Stimulated activated CD8-positive, alpha-beta memory T cell treated with anti-CD3 and anti-CD28 coated beads, Interleukin-12 subunit alpha, Interleukin-12 subunit beta, amount 100 ng/mL, for 24 hours (primary cell): ENCODE results near the gene PRIM2.
"Not testable (repeated sequence)": the region's sequence is repeated elsewhere in the genome, so short reads cannot be mapped to it uniquely, and the experiment has no call there.

ENCODE experiments used
- DNase-seq: peaks from one replicate; pipeline ENCODE4 v3.0.0-alpha.2; 2020; ENCODE audit errors: extremely low read depth

PRIM2 gene

GRCh38 chr6:57317060-57317943 is at the start of gene PRIM2:
Gene PRIM2 (plus strand): TSS chr6:57317630. CDS start chr6:57318446, 816 bp downstream.
- DNase-seq = peak; percentile 61

DNA sequence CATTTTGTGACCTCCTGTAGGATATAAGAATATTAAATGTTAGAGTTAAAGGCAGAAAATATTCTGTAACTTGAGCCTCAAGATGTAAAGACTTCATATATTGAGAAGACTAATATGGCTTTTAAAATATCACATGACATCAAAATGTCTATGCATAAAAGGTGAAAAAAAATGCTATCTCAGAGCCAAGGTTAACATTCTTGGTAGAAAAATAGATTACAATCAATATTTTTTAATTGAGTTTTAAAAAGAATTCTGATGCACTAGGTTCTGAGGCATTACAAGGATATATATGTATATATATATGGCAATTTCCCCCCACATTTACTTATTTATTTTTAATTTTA is 49.2 kb upstream of the PRIM2 start:
- DNase-seq = no peak

DNA sequence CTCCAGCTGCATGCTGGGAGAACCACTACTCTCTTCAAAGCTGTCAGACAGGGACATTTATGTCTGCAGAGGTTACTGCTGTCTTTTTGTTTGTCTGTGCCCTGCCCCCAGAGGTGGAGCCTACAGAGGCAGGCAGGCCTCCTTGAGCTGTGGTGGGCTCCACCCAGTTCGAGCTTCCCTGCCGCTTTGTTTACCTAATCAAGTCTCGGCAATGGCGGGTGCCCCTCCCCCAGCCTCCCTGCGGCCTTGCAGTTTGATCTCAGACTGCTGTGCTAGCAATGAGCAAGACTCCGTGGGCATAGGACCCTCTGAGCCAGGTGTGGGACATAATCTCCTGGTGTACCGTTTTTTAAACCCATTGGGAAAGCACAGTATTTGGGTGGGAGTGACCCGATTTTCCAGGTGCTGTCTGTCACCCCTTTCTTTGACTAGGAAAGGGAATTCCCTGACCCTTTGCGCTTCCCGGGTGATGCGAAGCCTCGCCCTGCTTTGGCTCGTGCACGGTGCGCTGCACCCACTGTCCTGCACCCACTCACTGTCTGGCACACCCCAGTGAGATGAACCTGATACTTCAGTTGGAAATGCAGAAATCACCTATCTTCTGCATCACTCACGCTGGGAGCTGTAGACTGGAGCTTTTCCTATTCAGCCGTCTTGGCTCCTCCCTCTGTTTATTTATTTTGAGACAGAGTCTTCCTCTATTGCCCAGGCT is 43.2 kb upstream of the PRIM2 start:
- not testable (repeated sequence) for DNase-seq

GRCh38 chr6:57275384-57275783 is 42.0 kb upstream of the PRIM2 start:
- no peak for DNase-seq

DNA sequence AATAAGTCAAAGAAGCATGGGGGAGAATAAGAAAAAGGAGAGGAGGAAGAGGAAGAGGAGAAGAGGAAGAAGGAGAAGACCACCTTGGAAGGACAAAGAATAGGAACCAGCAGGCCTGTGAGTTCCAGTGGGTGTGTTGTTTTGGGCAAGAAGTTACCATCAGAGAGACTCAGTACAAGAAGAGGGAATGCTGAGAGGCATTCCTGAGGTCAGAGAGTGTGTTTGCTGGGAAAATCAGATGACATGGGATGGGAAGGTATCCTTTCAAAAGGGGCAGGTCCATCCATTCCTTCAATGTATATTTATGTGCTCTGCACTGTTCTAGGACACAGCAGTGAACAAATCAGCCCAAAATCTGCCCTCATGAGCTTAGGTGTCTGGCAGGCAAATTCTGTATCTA is 40.5 kb upstream of the PRIM2 start:
- no peak for DNase-seq

GRCh38 chr6:57278570-57278969 is 38.9 kb upstream of the PRIM2 start:
- no peak for DNase-seq

GRCh38 chr6:57279013-57279412 is 38.4 kb upstream of the PRIM2 start:
- no peak for DNase-seq

DNA sequence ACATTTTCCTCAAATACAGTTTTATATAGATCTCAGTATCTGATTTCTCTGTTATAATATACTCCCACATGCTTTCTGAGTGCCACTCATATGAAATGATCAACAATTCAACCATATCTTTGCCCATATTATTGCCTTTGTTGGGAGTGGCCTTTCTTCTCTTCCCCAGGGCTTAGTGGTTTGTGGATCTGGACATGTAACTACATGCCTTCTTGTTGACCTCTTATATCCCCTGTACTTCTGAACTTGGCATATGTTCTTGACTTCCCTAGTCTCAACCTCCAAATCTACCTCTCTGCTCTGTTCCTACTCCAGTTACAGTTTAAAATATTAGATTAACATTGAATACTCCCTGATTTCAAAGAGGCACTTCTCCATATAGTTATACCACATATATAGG is 34.3 kb upstream of the PRIM2 start:
- DNase-seq = no peak

- no peak for DNase-seq
These were observed 33.4 kb upstream of the PRIM2 start for GRCh38 chr6:57283911-57284455.

GRCh38 chr6:57288136-57288535 is 29.3 kb upstream of the PRIM2 start:
- not testable (repeated sequence) for DNase-seq

- not testable (repeated sequence) for DNase-seq
These were observed 24.0 kb upstream of the PRIM2 start for GRCh38 chr6:57293472-57293871.

- no peak for DNase-seq
These were observed 22.5 kb upstream of the PRIM2 start for GRCh38 chr6:57294862-57295445.

DNA sequence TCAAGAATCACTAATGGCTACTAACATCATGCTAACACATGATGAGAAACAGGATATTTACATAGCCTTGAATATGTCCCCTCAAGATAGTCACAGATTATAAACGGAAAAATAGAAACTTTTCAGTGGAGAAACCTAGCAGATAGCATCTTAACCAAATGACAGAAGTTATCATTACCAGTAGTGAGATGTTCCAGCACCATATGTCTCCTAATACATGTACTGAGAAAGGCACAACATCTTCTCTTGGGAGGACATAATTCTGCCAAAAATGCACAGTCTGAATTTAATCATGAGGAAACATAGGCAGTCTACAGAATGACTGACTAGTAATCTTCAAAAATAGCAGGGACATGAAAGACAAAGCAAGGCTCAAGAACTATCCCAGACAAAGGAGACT is 19.9 kb upstream of the PRIM2 start:
- DNase-seq = no peak

DNA sequence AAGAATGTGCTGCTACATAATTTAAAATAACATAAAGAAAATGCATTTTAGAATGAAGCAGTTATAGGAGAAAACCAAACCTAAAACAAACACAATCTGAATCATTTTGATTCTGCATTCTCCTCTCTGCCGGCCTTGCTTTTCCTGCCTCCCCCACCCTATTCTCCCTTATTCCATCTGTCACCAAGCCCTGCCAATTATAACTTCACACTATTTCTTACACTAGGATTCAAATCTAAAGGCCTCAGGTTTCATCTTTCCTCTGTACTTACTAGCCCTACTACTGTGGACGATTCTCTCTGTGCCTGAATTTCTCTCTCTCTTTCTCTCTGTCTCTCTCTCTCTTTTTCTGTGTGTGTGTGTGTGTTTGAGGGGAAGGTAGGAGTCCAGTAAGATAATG is 18.7 kb upstream of the PRIM2 start:
- no peak for DNase-seq

DNA sequence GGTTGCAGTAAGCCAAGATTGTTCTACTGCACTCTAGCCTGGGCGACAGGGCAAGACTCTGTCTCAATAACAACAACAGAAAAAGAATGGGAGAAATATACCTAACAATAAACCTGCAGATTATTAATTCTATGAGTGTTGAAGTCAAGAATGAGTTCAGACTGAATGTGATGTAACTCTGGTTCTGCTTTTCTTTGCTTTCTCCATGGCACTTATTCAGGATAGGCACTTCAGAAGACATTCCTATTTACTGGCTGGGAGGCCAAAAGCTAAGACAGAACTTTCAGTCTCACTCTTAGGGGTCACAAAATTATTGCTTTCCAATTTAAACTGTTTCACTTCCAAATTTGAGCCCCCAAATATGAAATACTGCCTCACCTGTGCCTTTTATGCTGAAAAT is 15.7 kb upstream of the PRIM2 start:
- no peak for DNase-seq

GRCh38 chr6:57302477-57302876 is 15.0 kb upstream of the PRIM2 start:
- DNase-seq = no peak

DNA sequence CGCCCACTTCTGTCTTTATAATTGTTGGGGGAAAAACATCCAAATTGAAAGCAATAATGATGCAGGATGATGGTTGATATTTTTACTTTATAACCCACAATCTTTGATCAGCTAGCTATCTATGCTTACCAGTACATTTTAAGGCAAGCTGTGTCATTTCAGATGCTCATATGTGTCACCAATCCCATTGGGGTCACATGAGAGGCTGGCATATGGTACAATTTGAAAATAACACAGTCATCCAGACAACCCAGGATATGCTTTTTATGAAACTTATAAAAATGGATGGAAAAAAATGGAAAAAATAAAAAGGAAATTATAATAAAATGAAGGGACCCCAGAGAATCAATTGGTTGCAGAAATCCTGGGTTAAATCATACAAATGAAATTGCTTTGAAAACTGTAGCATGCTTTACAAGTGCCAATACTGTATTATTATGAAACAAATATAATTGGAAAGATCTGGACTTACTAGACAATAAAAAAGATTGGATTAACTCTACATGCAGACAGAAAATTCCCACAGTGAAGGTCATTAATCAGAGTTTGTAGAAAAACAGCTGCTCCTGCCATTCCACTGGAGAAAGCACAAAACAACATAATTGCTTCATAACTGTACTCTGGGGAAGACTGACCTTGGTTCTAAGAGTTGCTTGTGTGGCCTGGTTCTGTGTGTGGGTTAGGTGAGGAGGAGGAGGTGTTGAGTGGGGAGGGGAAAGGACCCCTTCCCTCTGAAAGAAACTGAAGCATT is 13.3 kb upstream of the PRIM2 start:
- no peak for DNase-seq

DNA sequence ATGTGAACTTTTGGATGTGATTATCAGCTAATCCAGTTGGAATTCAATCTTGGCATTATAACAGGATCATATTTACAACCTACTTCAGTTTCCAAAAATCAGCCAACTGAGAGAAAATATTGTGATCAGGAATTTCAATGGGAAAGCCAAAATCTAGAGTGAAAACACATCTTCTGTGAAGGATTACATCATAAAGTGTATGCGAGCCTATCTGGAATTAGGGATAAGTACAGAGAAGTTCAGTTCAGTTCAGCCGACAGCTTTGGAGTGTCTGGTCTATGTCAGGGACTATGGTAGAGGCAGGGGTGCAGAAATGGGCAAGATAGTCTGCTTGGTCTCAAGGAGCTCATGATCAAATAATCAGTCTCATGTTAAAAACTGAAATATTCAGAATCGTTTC is 12.3 kb upstream of the PRIM2 start:
- DNase-seq = no peak

- no peak for DNase-seq
These were observed 11.7 kb upstream of the PRIM2 start for GRCh38 chr6:57305761-57306160.

- no peak for DNase-seq
These were observed 11.2 kb upstream of the PRIM2 start for GRCh38 chr6:57306273-57306672.

DNA sequence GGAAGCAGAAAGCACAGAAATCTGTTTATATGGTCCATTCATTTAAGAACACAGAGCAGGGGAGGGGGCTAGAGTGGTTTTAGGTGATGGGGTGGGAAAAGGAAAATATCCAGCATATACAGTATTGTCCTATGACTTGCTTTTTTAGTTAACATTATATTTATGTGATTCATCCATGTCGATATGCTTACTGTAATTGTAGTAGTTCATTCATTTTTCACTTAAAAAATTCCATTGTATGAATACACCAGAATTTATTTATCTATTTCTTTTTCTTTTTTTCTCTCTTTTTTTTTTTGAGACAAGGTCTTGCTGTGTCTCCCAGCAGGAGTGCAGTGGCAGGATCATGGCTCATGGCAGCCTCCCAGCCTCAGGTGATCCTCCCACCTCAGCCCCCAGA is 9.6 kb upstream of the PRIM2 start:
- no peak for DNase-seq

GRCh38 chr6:57308755-57309154 is 8.7 kb upstream of the PRIM2 start:
- not testable (repeated sequence) for DNase-seq
